ENCODE measurements around the gene IFI16.
"Not testable (repeated sequence)": the region's sequence is repeated elsewhere in the genome, so short reads cannot be mapped to it uniquely, and the experiment has no call there.

Gene IFI16

GRCh38 chr1:159092036-159092760 lies 82.5 kb downstream of the IFI16 start:
- DNase-seq (ENCODE audit: low read depth in 2 of 2) = no peak

- no peak for DNase-seq (ENCODE audit: low read depth in 2 of 2)
Measured at GRCh38 chr1:159098596-159098995, 88.9 kb downstream of the IFI16 start.

- DNase-seq (ENCODE audit: low read depth in 2 of 2) = no peak
Measured at GRCh38 chr1:159100589-159100988, 90.9 kb downstream of the IFI16 start.

GRCh38 chr1:159103021-159103420 lies 93.3 kb downstream of the IFI16 start:
- not testable (repeated sequence) for DNase-seq (ENCODE audit: low read depth in 2 of 2)

Measured in stimulated activated CD4-positive, alpha-beta T cell treated with anti-CD3 and anti-CD28 coated beads, Interleukin-15, amount 100 ng/mL, for 48 hours (primary cell).